Endothelial cell of umbilical vein (primary cell): Measurements from ENCODE around the gene FUT3. TPM values are rescaled to one million over a fixed set of nuclear protein-coding genes. Genes with fewer than 3 reads are reported as not detected.

Experiments used
- BruUV-seq: library from RNA; stranded (reverse); fragments of 400-500 nt; replicated peaks from 2 replicates; lab custom pipeline; 2021; lab: Mats Ljungman, UMichigan
- CTCF ChIA-PET: fragments of 300-600, 350-600 bp; sonication (Branson Sonifier 250); formaldehyde crosslinking; loops from one replicate; lab custom pipeline; 2021; ENCODE audit warnings: antibody characterized with exemption, inconsistent platforms; lab: Charles Lee
- POLR2A ChIA-PET: fragments of 300-600, 350-600 bp; sonication (Branson Sonifier 250); formaldehyde crosslinking; loops from one replicate; lab custom pipeline; 2021; ENCODE audit warnings: antibody characterized with exemption, inconsistent platforms; lab: Charles Lee
- DNase-seq: peaks from one replicate; pipeline ENCODE4 v3.0.0-alpha.2; 2011; ENCODE audit warnings: low read depth, low spot score
- FAIRE-seq: peaks from 2 replicates; lab custom pipeline; 2011; peaks lifted over from hg19 to GRCh38; lab: Jason Lieb, UNC
- H2AFZ ChIP-seq: 2 replicates; pipeline ENCODE4 v1.6.0; 2012; ENCODE audit warnings: low read depth, low read length, control low read depth, inconsistent platforms
- H3K27ac ChIP-seq: 2 replicates; pipeline ENCODE4 v1.5.1; 2011; ENCODE audit warnings: low read depth, mild to moderate bottlenecking, control low read depth, low read length, moderate library complexity; ENCODE audit not compliant: insufficient read depth
- H3K27me3 ChIP-seq, 2 experiments: 2 replicates each; pipeline versions ENCODE4 v1.6.0 to v1.6.1; 2011; ENCODE audit warnings: low read length in 2 of 2, mixed read lengths in 1 of 2; ENCODE audit not compliant: control insufficient read depth in 2 of 2, insufficient read depth in 2 of 2
- H3K36me3 ChIP-seq, 2 experiments: 2 replicates in 1 of 2; 3 replicates in 1 of 2; pipeline ENCODE4 v1.5.1; 2011; ENCODE audit warnings: low read length in 2 of 2, mild to moderate bottlenecking in 1 of 2, moderate library complexity in 1 of 2; ENCODE audit not compliant: control insufficient read depth in 2 of 2, insufficient read depth in 2 of 2; ENCODE audit errors: extremely low read depth in 1 of 2
- H3K4me1 ChIP-seq: 3 replicates; pipeline ENCODE4 v1.5.1; 2011; ENCODE audit warnings: mild to moderate bottlenecking, low read length; ENCODE audit not compliant: control insufficient read depth, insufficient read depth; ENCODE audit errors: extremely low read depth
- H3K4me2 ChIP-seq: 2 replicates; pipeline ENCODE4 v1.6.1; 2011; ENCODE audit warnings: low read length, control low read depth, mixed read lengths; ENCODE audit not compliant: insufficient read depth
- H3K4me3 ChIP-seq, 3 experiments: fragments of 200-600 bp in 1 of 3; sonication (generic), shearing (Covaris generic) in 1 of 3; replicated peaks in 1 of 3; 2 replicates each; pipeline ENCODE4 v1.5.1; 2011 to 2016; ENCODE audit warnings: control low read depth in 3 of 3, low read length in 3 of 3, mild to moderate bottlenecking in 2 of 3, inconsistent platforms in 1 of 3, low read depth in 1 of 3, moderate library complexity in 1 of 3; ENCODE audit not compliant: insufficient read depth in 1 of 3
- H3K79me2 ChIP-seq: 2 replicates; pipeline ENCODE4 v1.6.0; 2012; ENCODE audit warnings: low read length, inconsistent platforms; ENCODE audit not compliant: control insufficient read depth, insufficient read depth
- H3K9ac ChIP-seq: replicated peaks from 2 replicates; pipeline ENCODE3; 2011; ENCODE audit warnings: low read length, control low read depth; ENCODE audit not compliant: insufficient read depth; ENCODE audit errors: extremely low read depth
- H3K9me1 ChIP-seq: replicated peaks from 3 replicates; pipeline ENCODE4 v1.6.0; 2011; ENCODE audit warnings: mild to moderate bottlenecking, low read length; ENCODE audit not compliant: control insufficient read depth, insufficient read depth; ENCODE audit errors: extremely low read depth
- H3K9me3 ChIP-seq: replicated peaks from 2 replicates; pipeline ENCODE4 v1.5.1; 2012; ENCODE audit warnings: low read length, inconsistent platforms; ENCODE audit not compliant: control insufficient read depth, insufficient read depth
- H4K20me1 ChIP-seq: replicated peaks from 2 replicates; pipeline ENCODE3; 2011; ENCODE audit warnings: mild to moderate bottlenecking, low read length; ENCODE audit not compliant: control insufficient read depth, insufficient read depth; ENCODE audit errors: extremely low read depth
- CTCF ChIP-seq, 2 donors: IDR thresholded peaks; 1 replicate in 1 of 2; 2 replicates in 1 of 2; pipeline ENCODE4 v1.5.1; 2011; ENCODE audit warnings: low read length in 2 of 2, mild to moderate bottlenecking in 2 of 2, moderate library complexity in 2 of 2, control low read depth in 1 of 2, inconsistent platforms in 1 of 2, low read depth in 1 of 2; ENCODE audit not compliant: insufficient read depth in 1 of 2; ENCODE audit errors: extremely low read depth in 1 of 2
- EZH2 ChIP-seq: IDR thresholded peaks from 2 replicates; pipeline ENCODE4 v1.6.1; 2012; ENCODE audit warnings: borderline replicate concordance, low read depth, mild to moderate bottlenecking, moderate library complexity, low read length, inconsistent platforms; ENCODE audit not compliant: severe bottlenecking
- FOS ChIP-seq: IDR thresholded peaks from 2 replicates; pipeline ENCODE4 v1.6.1; 2011; ENCODE audit warnings: mild to moderate bottlenecking, low read length, moderate library complexity, borderline replicate concordance; ENCODE audit not compliant: insufficient read depth
- GATA2 ChIP-seq: IDR thresholded peaks from 2 replicates; pipeline ENCODE4 v1.7.0; 2011; ENCODE audit warnings: low read depth, mild to moderate bottlenecking, moderate library complexity, mixed read lengths, low read length; ENCODE audit not compliant: insufficient read length, insufficient read depth
- JUN ChIP-seq: IDR thresholded peaks from 2 replicates; pipeline ENCODE4 v1.6.1; 2011; ENCODE audit warnings: borderline replicate concordance, low read depth; ENCODE audit not compliant: insufficient read length, insufficient read depth
- MAX ChIP-seq: IDR thresholded peaks from 2 replicates; pipeline ENCODE4 v1.6.1; 2011; ENCODE audit not compliant: insufficient read depth, insufficient read length
- MYC ChIP-seq: IDR thresholded peaks from one replicate; pipeline ENCODE4 v1.6.1; 2011; ENCODE audit warnings: mild to moderate bottlenecking, low read depth, low read length
- POLR2A ChIP-seq: IDR thresholded peaks from 2 replicates; pipeline ENCODE4 v1.6.1; 2012; ENCODE audit warnings: low read depth, mild to moderate bottlenecking, control low read depth, low read length
- POLR2AphosphoS5 ChIP-seq: IDR thresholded peaks from 2 replicates; pipeline ENCODE4 v1.6.1; 2012; ENCODE audit warnings: low read depth, mild to moderate bottlenecking, control low read depth, low read length, moderate library complexity; ENCODE audit not compliant: insufficient read depth
- dilution Hi-C: fragments of 300-500 bp; cut with MboI; formaldehyde crosslinking; loops from one replicate; pipeline ENCODE4 v1.15.0; 2019; ENCODE audit warnings: low sequenced_read_pairs; ENCODE audit not compliant: extremely low pct_ligation_motif_present
- intact Hi-C: fragments of 100-400 bp; cut with micrococcal nuclease; formaldehyde crosslinking; loops from one replicate; pipeline ENCODE4 v1.10.0; 2022
- polyA plus RNA-seq, 4 experiments: library from polyadenylated mRNA; depleted of rRNA in 3 of 4; stranded (reverse) in 3 of 4; unstranded in 1 of 4; fragments of >200 nt; gene quantifications; 2 replicates each; pipeline versions ENCODE4 v1.2.1 to v1.2.3, GENCODE V29; 2011 to 2012; ENCODE audit warnings: missing spikeins in 1 of 4
- total RNA-seq: library from RNA; stranded (reverse); gene quantifications from 2 replicates; pipeline ENCODE4 v1.2.3, GENCODE V29; 2021

Gene FUT3
- total and polyA plus RNA-seq, 2 donors (not counting 3 experiments of a cell fraction or from before 2014, with no cell fraction given), result not detected

GRCh38 chr19:5827891-5828660 is 23.2 kb downstream of the FUT3 start:
- intact Hi-C loops, result loop anchor here (2.0 kb wide), 1 partner anchor 77 kb away; the partner anchor contains the start of gene VMAC
- Histone ChIP-seq H3K9me3 (no peaks in the 10 kb centered on the region), H3K4me2 (peak overlapping the region; percentile 55), H3K27me3 (peaks cover 0 to 3% of the 10 kb centered on the region in 2 experiments), H3K4me1 (peaks cover 7% of the 10 kb centered on the region), H3K4me3 (peak overlapping the region in 2 of 3 experiments; percentile 38 to 60), H3K79me2 (no peaks in the 10 kb centered on the region), H2AFZ (peak overlapping the region; percentile 9), H3K9ac (peak overlapping the region; percentile 58), H3K27ac (peak overlapping the region; percentile 36), H4K20me1 (no peaks in the 10 kb centered on the region), H3K9me1 (no peaks in the 10 kb centered on the region), H3K36me3 (no peaks in the 10 kb centered on the region)
- POLR2A ChIA-PET, result interaction anchor here (0.5 to 3.2 kb wide), 6 partner anchors 20 to 137 kb away, joined by 3 to 14 read pairs (median 3); partner anchors contain the start of genes NDUFA11 and VMAC
- TF ChIP-seq MYC (peak; percentile 25), POLR2A (peak; percentile 95), JUN (no peak), EZH2 (no peak), FOS (peak; percentile 68), MAX (no peak), GATA2 (no peak), CTCF (IDR thresholded peaks at IDR 0.05; ENCODE audit: extremely low read depth in 1 of 2, insufficient read depth in 1 of 2, low read depth in 1 of 2, low read length in 2 of 2) (no peak), POLR2AphosphoS5 (peak; percentile 96)
- DNase-seq (peak; percentile 97), FAIRE-seq (peak; percentile 80)
- dilution Hi-C loops, result no loop called here
- CTCF ChIA-PET, result interaction anchor here (0.6 to 3.1 kb wide), 7 partner anchors 20 to 152 kb away, joined by 3 to 42 read pairs (median 3); partner anchors contain the start of genes DUS3L and NRTN
- no TSS peak for BruUV-seq
